T-helper 1 cell treated with Interleukin-12 subunit alpha and Interleukin-12 subunit beta and Interleukin-4 antibody, amounts not matched to agents 30 μg/mL and 1 μg/mL, for 36 hours (primary cell): ENCODE results near the gene TMEM89.

ENCODE experiments used
- H3K27ac Mint-ChIP-seq: one replicate; pipeline ENCODE4 v1.8.0; 2021; ENCODE audit warnings: mild to moderate bottlenecking, mixed read lengths
- H3K27me3 Mint-ChIP-seq: one replicate; pipeline ENCODE4 v1.8.0; 2021; ENCODE audit warnings: low read depth, mixed read lengths
- H3K36me3 Mint-ChIP-seq: one replicate; pipeline ENCODE4 v1.8.0; 2021; ENCODE audit warnings: low read depth, mixed read lengths
- H3K4me1 Mint-ChIP-seq: one replicate; pipeline ENCODE4 v1.8.0; 2021; ENCODE audit warnings: low read depth, mixed read lengths
- H3K4me3 Mint-ChIP-seq: one replicate; pipeline ENCODE4 v1.8.0; 2021; ENCODE audit warnings: mild to moderate bottlenecking, moderate library complexity, mixed read lengths
- H3K9me3 Mint-ChIP-seq: one replicate; pipeline ENCODE4 v1.8.0; 2021; ENCODE audit warnings: mixed read lengths

Gene TMEM89

DNA sequence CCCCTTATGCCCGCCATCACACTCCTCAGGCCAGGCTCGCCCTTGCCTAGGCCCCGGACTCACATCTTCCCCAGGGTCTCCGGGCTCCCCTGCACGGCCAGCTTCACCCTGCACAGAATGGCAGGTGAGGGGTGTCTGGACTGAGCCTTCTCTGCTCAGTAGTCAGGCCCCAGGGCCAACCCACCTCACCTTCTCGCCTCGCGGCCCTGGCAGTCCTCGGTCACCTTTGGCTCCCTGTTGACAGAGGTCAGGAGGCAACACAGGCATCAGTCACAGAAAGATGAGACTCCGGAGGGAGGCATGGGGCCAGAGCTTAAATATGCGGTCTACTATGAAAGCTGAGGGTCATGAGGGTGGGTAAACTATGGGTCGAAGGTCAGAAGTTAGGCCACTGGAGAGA is 49.6 kb downstream of the TMEM89 start:
- H3K4me1 Mint-ChIP-seq, result no peaks in the 10 kb centered on the region
- no peaks in the 10 kb centered on the region for H3K9me3 Mint-ChIP-seq
- no peaks in the 10 kb centered on the region for H3K36me3 Mint-ChIP-seq
- no peak overlapping the region for H3K4me3 Mint-ChIP-seq
- H3K27me3 Mint-ChIP-seq, result no peaks in the 10 kb centered on the region
- no peak overlapping the region for H3K27ac Mint-ChIP-seq
